Diencephalon (tissue), 1 donor: ENCODE results near the gene UNKL. TPM values are rescaled to one million over a fixed set of nuclear protein-coding genes. Genes with fewer than 3 reads are reported as not detected.

Source experiments
- total RNA-seq: library from RNA; depleted of rRNA; stranded (reverse); fragments of >200 nt; gene quantifications from one replicate; pipeline ENCODE4 v1.2.3, GENCODE V29; 2014

UNKL gene
- 16.4 TPM for total RNA-seq

GRCh38 chr16:1414532-1415260 lies at the start of gene UNKL:
UNKL (minus strand) TSS chr16:1414704; CDS start chr16:1414691, 13 bp downstream.

GRCh38 chr16:1443980-1444729 lies 29.7 kb upstream of the UNKL start, which contains the start of gene CCDC154:
CCDC154 (minus strand) TSS chr16:1444556; CDS start chr16:1444322, 234 bp downstream.

DNA sequence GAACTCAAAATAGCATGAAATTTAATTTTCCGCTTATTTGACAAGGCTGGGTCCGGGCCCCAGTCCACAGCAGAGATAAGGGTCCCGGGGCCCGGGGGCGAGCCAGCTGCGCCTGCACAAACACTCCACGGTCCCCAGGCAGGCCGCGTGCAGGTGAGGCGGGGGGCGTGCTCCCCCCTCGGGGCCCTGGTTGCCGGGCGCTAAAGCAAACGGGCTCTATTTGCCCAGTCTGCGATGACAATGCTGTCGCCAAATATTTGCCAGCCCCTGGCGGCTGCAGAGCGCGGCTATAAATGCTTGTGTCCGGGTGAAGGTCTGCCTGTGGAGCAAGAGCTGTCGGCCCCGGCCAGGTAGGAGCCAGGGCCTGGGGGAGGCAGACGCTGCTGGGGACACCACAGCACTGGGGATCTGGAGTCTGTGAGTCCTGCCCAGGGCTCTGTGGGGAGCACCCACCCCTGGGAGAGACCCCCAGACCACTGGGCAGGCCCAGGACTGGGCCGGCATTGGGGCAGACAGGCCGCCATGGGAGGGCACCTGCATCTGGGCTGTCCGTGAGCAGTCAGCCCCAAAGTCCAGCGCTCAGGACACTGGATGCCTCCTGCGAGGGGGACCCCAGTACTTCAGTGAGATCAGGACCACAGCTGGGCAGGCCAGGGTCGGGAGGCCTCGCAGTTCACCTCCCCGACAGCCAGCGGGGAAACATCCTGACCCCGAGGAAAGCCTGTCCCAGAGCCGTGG lies 16.4 kb upstream of the UNKL start, which contains the start of gene PERCC1:
Gene PERCC1 (plus strand): TSS at position 320 of the 738 bp plus-strand sequence. CDS start 1,516 bp downstream, outside the sequence.

DNA sequence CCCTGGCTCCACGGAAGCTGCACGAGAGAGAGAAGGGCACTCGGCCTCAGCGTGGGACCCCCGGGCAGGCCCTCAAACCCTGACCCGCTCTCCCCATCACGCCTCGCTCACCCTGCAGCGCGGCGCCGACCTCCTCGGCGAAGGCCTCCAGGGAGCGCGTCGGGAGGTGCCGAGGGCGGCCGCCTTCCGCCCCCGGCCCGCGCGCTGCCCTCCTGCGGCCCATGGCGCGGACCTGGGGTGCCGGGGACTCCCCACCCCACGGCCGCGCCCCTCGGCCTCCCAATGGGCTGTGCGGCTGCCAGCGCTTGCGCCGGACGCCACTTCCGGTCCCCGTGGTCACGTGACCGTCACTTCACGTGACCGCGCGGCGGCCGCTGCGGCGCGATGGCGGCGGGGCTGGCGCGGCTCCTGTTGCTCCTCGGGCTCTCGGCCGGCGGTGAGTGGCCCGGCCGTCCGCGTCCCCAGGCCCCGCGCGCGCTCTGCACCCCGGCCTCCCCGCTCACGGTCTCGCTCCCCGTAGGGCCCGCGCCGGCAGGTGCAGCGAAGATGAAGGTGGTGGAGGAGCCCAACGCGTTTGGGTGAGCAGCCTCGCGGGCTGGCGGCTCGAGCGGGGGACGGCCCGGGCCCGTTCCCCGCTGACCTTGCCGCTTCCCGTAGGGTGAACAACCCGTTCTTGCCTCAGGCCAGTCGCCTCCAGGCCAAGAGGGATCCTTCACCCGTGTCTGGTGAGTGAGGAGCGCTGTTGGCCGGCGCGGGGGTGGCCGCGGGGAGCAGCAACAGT lies 62.7 kb downstream of the UNKL start, which contains the start of the genes GNPTG and TSR3:
Gene GNPTG (plus strand): TSS at position 350 of the 781 bp plus-strand sequence. CDS start 35 bp downstream, at position 385.
Gene TSR3 (minus strand): TSS at position 297 of the 781 bp plus-strand sequence. CDS start 74 bp downstream, at position 223.

GRCh38 chr16:1333149-1333812 lies 81.2 kb downstream of the UNKL start, which contains the start of gene BAIAP3:
BAIAP3 (plus strand) TSS chr16:1333645; CDS start chr16:1338550, 4,905 bp downstream.

Other genes with a start within 250 kb of the UNKL start
- gene TPSG1, start 189.4 kb downstream of the UNKL start, total RNA-seq = not detected
- gene TPSB2, start 184.5 kb downstream of the UNKL start, total RNA-seq = 0.46 TPM
- not detected for gene TPSAB1, start 174.0 kb downstream of the UNKL start, total RNA-seq
- not detected for gene TPSD1, start 158.6 kb downstream of the UNKL start, total RNA-seq
- 48.7 TPM for gene UBE2I, start 105.1 kb downstream of the UNKL start, total RNA-seq
- gene BAIAP3, start 81.1 kb downstream of the UNKL start, total RNA-seq = 61.8 TPM
- 43.6 TPM for gene TSR3, start 62.8 kb downstream of the UNKL start, total RNA-seq
- gene GNPTG, start 62.8 kb downstream of the UNKL start, total RNA-seq = 31.1 TPM
- 12.0 TPM for gene UQCC4, start 6.0 kb upstream of the UNKL start, total RNA-seq
- not detected for gene PERCC1, start 16.4 kb upstream of the UNKL start, total RNA-seq
- 0.23 TPM for gene CCDC154, start 29.9 kb upstream of the UNKL start, total RNA-seq
- 47.3 TPM for gene CLCN7, start 60.3 kb upstream of the UNKL start, total RNA-seq
- gene PTX4, start 74.2 kb upstream of the UNKL start, total RNA-seq = 0.23 TPM
- 19.6 TPM for gene TELO2, start 78.7 kb upstream of the UNKL start, total RNA-seq
- 3.2 TPM for gene TMEM204, start 119.0 kb upstream of the UNKL start, total RNA-seq
- gene IFT140, start 197.4 kb upstream of the UNKL start, total RNA-seq = 42.7 TPM
- gene CRAMP1, start 197.7 kb upstream of the UNKL start, total RNA-seq = 10.1 TPM